GM19025 (cell line): ENCODE measurements around the gene CHST3.
"Not testable (repeated sequence)": the region's sequence is repeated elsewhere in the genome, so short reads cannot be mapped to it uniquely, and the experiment has no call there.

Experiments
- ATAC-seq: cut with Tn5 transposase; IDR thresholded peaks from one replicate; pipeline ENCODE4 v1.9.1; 2021; ENCODE audit warnings: mild to moderate bottlenecking, low read depth, moderate library complexity; ENCODE audit not compliant: unreplicated experiment

CHST3 gene

GRCh38 chr10:71985542-71986250, 21.5 kb downstream of the CHST3 start:
- ATAC-seq, result no peak

- ATAC-seq, result not testable (repeated sequence)
Measured at GRCh38 chr10:71988895-71989294, 24.7 kb downstream of the CHST3 start.

- ATAC-seq, result no peak
Measured at GRCh38 chr10:71989661-71990454, 25.7 kb downstream of the CHST3 start.

GRCh38 chr10:71990706-71991269, 26.6 kb downstream of the CHST3 start:
- ATAC-seq, result no peak

GRCh38 chr10:71995449-71995848, 31.3 kb downstream of the CHST3 start:
- no peak for ATAC-seq

- no peak for ATAC-seq
Measured at GRCh38 chr10:71995887-71996575, 31.8 kb downstream of the CHST3 start.

- no peak for ATAC-seq
Measured at GRCh38 chr10:71996592-71997371, 32.6 kb downstream of the CHST3 start.

- no peak for ATAC-seq
Measured at GRCh38 chr10:71998119-71998839, 34.1 kb downstream of the CHST3 start.

GRCh38 chr10:71998840-71999194, 34.6 kb downstream of the CHST3 start:
- ATAC-seq, result no peak

- ATAC-seq, result no peak
Measured at GRCh38 chr10:71999360-72000072, 35.3 kb downstream of the CHST3 start.

- no peak for ATAC-seq
Measured at GRCh38 chr10:72000073-72001032, 36.2 kb downstream of the CHST3 start.

GRCh38 chr10:72001033-72001395, 36.8 kb downstream of the CHST3 start:
- no peak for ATAC-seq

- no peak for ATAC-seq
Measured at GRCh38 chr10:72002354-72003295, 38.4 kb downstream of the CHST3 start.

GRCh38 chr10:72006026-72006425, 41.8 kb downstream of the CHST3 start:
- no peak for ATAC-seq

- ATAC-seq, result no peak
Measured at GRCh38 chr10:72007246-72007892, 43.2 kb downstream of the CHST3 start.
